Stimulated activated CD4-positive, alpha-beta T cell treated with anti-CD3 and anti-CD28 coated beads, Interleukin-4, amount 100 ng/mL, for 48 hours (primary cell): ENCODE measurements around the gene PKHD1.

Experiments
- DNase-seq, 2 donors: peaks; one replicate each; pipeline ENCODE4 v3.0.0-alpha.2; 2020; ENCODE audit warnings: low read depth in 2 of 2

PKHD1 gene

GRCh38 chr6:52087498-52087999 lies at the start of gene PKHD1:
Gene PKHD1 (minus strand): TSS chr6:52087613. CDS start chr6:52084933, 2,680 bp downstream.
- DNase-seq: no peak

GRCh38 chr6:52136934-52137467 lies 49.6 kb upstream of the PKHD1 start:
- DNase-seq: no peak

GRCh38 chr6:52136055-52136454 lies 48.6 kb upstream of the PKHD1 start:
- DNase-seq: no peak

- DNase-seq: no peak
These were observed 47.8 kb upstream of the PKHD1 start for GRCh38 chr6:52135217-52135616.

GRCh38 chr6:52134011-52134410 lies 46.6 kb upstream of the PKHD1 start:
- DNase-seq: no peak

GRCh38 chr6:52133324-52133723 lies 45.9 kb upstream of the PKHD1 start:
- no peak for DNase-seq

- DNase-seq: no peak
These were observed 44.9 kb upstream of the PKHD1 start for GRCh38 chr6:52132292-52132691.

GRCh38 chr6:52130440-52130839 lies 43.0 kb upstream of the PKHD1 start:
- no peak for DNase-seq

GRCh38 chr6:52127957-52128356 lies 40.5 kb upstream of the PKHD1 start:
- DNase-seq: no peak

- DNase-seq: no peak
These were observed 38.8 kb upstream of the PKHD1 start for GRCh38 chr6:52126231-52126630.

- no peak for DNase-seq
These were observed 38.2 kb upstream of the PKHD1 start for GRCh38 chr6:52125572-52125971.

- no peak for DNase-seq
These were observed 37.7 kb upstream of the PKHD1 start for GRCh38 chr6:52125139-52125538.

- DNase-seq: no peak
These were observed 37.0 kb upstream of the PKHD1 start for GRCh38 chr6:52124126-52125121.

- no peak for DNase-seq
These were observed 35.8 kb upstream of the PKHD1 start for GRCh38 chr6:52123251-52123650.

- no peak for DNase-seq
These were observed 29.9 kb upstream of the PKHD1 start for GRCh38 chr6:52117352-52117751.

- DNase-seq: no peak
These were observed 29.2 kb upstream of the PKHD1 start for GRCh38 chr6:52116605-52116948.

- no peak for DNase-seq
These were observed 28.6 kb upstream of the PKHD1 start for GRCh38 chr6:52115891-52116604.

GRCh38 chr6:52115145-52115741 lies 27.8 kb upstream of the PKHD1 start:
- no peak for DNase-seq

- DNase-seq: no peak
These were observed 21.8 kb upstream of the PKHD1 start for GRCh38 chr6:52109171-52109571.

GRCh38 chr6:52108128-52108527 lies 20.7 kb upstream of the PKHD1 start:
- no peak for DNase-seq

GRCh38 chr6:52106994-52107393 lies 19.6 kb upstream of the PKHD1 start:
- DNase-seq: no peak

- no peak for DNase-seq
These were observed 17.6 kb upstream of the PKHD1 start for GRCh38 chr6:52104979-52105378.
